C4-2B (cell line): ENCODE data around the gene P2RX5.

Experiments
- ZFX ChIP-seq: fragments of 450-650 bp; IDR thresholded peaks from 2 replicates; pipeline ENCODE4 v1.6.1; 2017
- TF ChIP-seq, protein P1 (sequence below): fragments of 450-650 bp; conservative IDR thresholded peaks from 2 replicates; pipeline ENCODE4 v1.5.1; 2017; ENCODE audit warnings: mild to moderate bottlenecking

DNA sequence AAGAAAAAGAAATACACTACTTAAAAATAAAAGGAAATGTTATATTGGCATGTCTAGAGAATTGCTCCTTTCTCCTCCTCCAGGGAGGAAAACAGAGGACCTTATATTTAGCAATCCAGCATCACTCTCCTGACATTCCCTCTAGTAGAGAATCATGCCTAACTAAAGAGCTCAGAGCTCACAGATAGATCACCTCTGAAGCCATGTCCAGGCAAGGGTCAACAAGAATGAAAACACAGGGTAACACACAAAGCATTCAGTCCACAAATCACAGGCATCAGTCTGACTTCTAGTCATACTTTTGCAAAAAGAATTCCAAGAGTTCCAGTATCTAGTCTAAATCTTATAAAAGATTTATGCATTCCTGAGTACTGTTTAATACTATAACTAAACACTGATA, 23.3 kb upstream of the P2RX5 start:
- TF ChIP-seq, protein P1, sequence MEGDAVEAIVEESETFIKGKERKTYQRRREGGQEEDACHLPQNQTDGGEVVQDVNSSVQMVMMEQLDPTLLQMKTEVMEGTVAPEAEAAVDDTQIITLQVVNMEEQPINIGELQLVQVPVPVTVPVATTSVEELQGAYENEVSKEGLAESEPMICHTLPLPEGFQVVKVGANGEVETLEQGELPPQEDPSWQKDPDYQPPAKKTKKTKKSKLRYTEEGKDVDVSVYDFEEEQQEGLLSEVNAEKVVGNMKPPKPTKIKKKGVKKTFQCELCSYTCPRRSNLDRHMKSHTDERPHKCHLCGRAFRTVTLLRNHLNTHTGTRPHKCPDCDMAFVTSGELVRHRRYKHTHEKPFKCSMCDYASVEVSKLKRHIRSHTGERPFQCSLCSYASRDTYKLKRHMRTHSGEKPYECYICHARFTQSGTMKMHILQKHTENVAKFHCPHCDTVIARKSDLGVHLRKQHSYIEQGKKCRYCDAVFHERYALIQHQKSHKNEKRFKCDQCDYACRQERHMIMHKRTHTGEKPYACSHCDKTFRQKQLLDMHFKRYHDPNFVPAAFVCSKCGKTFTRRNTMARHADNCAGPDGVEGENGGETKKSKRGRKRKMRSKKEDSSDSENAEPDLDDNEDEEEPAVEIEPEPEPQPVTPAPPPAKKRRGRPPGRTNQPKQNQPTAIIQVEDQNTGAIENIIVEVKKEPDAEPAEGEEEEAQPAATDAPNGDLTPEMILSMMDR, result no peak
- TF ChIP-seq ZFX, result no peak
